Measurements from ENCODE around the gene CEP57L1. TPM values are rescaled to one million over a fixed set of nuclear protein-coding genes. Genes with fewer than 3 reads are reported as not detected.

Gene CEP57L1
- total RNA-seq, 1 experiment from 2014 or later, result 26.4 TPM

DNA sequence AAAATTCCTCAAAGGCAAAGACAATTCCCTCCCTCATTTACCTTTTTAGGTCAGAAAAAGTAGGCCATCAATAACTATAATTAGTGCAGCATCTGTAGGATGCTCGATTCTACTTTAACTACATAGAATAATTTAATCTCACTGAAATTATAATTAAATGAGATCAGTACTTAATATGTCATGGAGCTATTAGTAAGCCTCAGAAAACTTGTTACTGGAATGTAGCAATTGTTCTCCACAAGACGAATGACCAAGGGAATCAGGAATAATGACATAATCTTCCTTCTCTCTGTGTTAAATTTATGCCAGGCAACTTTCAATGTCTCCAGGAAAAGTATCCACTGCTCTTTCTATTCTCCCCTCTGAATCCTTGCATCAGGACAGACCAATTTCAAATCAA is 34.7 kb upstream of the CEP57L1 start:
- ChIA-PET CTCF (no interaction called here), POLR2A (ENCODE audit: unreplicated experiment) (interaction anchor here (0.6 to 0.7 kb wide), 2 partner anchors 90 to 280 kb away, joined by 3 read pairs; no protein-coding TSS in a partner anchor)
- no peak overlapping the region for H3K4me2 ChIP-seq (ENCODE audit: low read length)
- H3K36me3 ChIP-seq (ENCODE audit: low read depth, low read length), result no peaks in the 10 kb centered on the region
- no peak overlapping the region for H3K9ac ChIP-seq (ENCODE audit: low read length)
- peaks cover 4% of the 10 kb centered on the region; the same call in 1 of the 2 replicates for H3K4me1 ChIP-seq (ENCODE audit: insufficient read depth, low read length)
- DNase-seq (no peak), ATAC-seq (no peak)
- no peaks in the 10 kb centered on the region for H3K27me3 ChIP-seq (ENCODE audit: low read length)
- H3F3A ChIP-seq (ENCODE audit: low read length, unreplicated experiment), result no peaks in the 10 kb centered on the region
- no TSS peak for BruUV-seq (replicated peaks)
- no peaks in the 10 kb centered on the region for H3K9me2 ChIP-seq (replicated peaks; ENCODE audit: low read length)
- H3K79me2 ChIP-seq (ENCODE audit: low read length), result no peaks in the 10 kb centered on the region
- H3K4me3 ChIP-seq (ENCODE audit: low read length), result no peak overlapping the region
- no peaks in the 10 kb centered on the region for H3K9me3 ChIP-seq (ENCODE audit: low read length)
- intact Hi-C loops (cut with micrococcal nuclease), result no loop called here
- TF ChIP-seq, protein P1, sequence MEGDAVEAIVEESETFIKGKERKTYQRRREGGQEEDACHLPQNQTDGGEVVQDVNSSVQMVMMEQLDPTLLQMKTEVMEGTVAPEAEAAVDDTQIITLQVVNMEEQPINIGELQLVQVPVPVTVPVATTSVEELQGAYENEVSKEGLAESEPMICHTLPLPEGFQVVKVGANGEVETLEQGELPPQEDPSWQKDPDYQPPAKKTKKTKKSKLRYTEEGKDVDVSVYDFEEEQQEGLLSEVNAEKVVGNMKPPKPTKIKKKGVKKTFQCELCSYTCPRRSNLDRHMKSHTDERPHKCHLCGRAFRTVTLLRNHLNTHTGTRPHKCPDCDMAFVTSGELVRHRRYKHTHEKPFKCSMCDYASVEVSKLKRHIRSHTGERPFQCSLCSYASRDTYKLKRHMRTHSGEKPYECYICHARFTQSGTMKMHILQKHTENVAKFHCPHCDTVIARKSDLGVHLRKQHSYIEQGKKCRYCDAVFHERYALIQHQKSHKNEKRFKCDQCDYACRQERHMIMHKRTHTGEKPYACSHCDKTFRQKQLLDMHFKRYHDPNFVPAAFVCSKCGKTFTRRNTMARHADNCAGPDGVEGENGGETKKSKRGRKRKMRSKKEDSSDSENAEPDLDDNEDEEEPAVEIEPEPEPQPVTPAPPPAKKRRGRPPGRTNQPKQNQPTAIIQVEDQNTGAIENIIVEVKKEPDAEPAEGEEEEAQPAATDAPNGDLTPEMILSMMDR (conservative IDR thresholded peaks at IDR 0.05; ENCODE audit: low read depth, low read length), result no peak
- TF ChIP-seq EZH2phosphoT487 (IDR thresholded peaks at IDR 0.05; ENCODE audit: borderline replicate concordance, low read length) (no peak), EZH2 (IDR thresholded peaks at IDR 0.05; ENCODE audit: low read length, unreplicated experiment) (no peak)
- no peak overlapping the region for H2AFZ ChIP-seq (ENCODE audit: low read length)
- H4K20me1 ChIP-seq (ENCODE audit: low read length), result no peaks in the 10 kb centered on the region
- H3K27ac ChIP-seq (ENCODE audit: low read length), result no peak overlapping the region

DNA sequence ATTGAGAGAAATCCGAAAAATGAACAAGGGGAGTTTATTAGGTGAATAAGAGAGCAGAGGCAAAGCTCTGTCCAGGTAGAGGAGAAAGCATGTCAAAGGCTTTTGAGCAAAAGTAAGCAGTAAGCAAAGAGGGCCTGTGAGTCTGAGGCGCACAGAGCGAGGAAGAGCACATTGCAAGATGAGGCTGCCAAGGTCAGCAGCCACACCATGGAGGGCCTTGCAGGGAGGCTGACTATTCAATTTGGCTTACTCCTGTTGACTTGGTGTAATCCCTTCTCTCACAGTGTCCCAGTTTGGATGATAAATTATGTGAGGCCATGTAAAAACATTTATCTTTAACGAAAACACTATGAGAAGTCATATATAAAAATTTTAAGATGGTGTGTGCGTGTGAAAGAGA is 33.1 kb upstream of the CEP57L1 start:
- peaks cover 4% of the 10 kb centered on the region; the same call in 1 of the 2 replicates for H3K4me1 ChIP-seq (ENCODE audit: insufficient read depth, low read length)
- intact Hi-C loops (cut with micrococcal nuclease), result no loop called here
- ATAC-seq (no peak), DNase-seq (no peak)
- no peaks in the 10 kb centered on the region for H3K79me2 ChIP-seq (ENCODE audit: low read length)
- TF ChIP-seq, protein P1 (conservative IDR thresholded peaks at IDR 0.05; ENCODE audit: low read depth, low read length), result no peak
- TF ChIP-seq EZH2phosphoT487 (IDR thresholded peaks at IDR 0.05; ENCODE audit: borderline replicate concordance, low read length) (no peak), EZH2 (IDR thresholded peaks at IDR 0.05; ENCODE audit: low read length, unreplicated experiment) (no peak)
- ChIA-PET CTCF (no interaction called here), POLR2A (ENCODE audit: unreplicated experiment) (no interaction called here)
- H3F3A ChIP-seq (ENCODE audit: low read length, unreplicated experiment), result no peaks in the 10 kb centered on the region
- H3K4me3 ChIP-seq (ENCODE audit: low read length), result no peak overlapping the region
- no TSS peak for BruUV-seq (replicated peaks)
- H3K27me3 ChIP-seq (ENCODE audit: low read length), result no peaks in the 10 kb centered on the region
- H3K9ac ChIP-seq (ENCODE audit: low read length), result no peak overlapping the region
- no peaks in the 10 kb centered on the region for H4K20me1 ChIP-seq (ENCODE audit: low read length)
- no peak overlapping the region for H3K4me2 ChIP-seq (ENCODE audit: low read length)
- no peaks in the 10 kb centered on the region for H3K9me2 ChIP-seq (replicated peaks; ENCODE audit: low read length)
- no peaks in the 10 kb centered on the region for H3K9me3 ChIP-seq (ENCODE audit: low read length)
- no peaks in the 10 kb centered on the region for H3K36me3 ChIP-seq (ENCODE audit: low read depth, low read length)
- H2AFZ ChIP-seq (ENCODE audit: low read length), result no peak overlapping the region
- H3K27ac ChIP-seq (ENCODE audit: low read length), result no peak overlapping the region

DNA sequence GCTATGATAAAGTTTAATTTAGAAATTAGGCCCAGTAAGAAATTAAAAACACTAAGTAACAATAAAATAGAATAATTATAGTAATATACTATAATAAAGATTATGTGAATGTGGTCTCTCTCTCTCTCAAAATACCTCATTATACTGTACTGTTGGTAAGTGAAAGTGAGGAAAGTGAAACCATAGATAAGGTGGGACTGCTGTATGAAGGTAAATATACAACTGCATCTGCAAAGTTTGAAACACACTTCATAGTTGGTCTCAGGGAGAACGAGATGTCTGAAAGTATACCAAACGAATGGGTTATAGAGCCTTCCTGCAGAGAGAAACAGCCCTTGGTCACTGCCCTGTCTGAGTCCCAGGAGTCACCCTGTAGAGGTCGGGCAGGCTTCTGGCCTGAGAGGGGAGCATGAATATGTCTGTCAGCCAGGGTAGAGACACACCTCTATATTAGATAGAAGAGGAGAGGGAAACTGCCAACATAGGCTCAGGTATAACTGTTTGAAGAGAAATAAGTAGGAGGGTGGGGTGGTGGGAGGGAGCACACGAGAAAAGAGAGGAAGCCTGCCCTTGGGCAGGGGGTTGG is 32.4 kb upstream of the CEP57L1 start:
- Histone ChIP-seq H3K27me3 (ENCODE audit: low read length) (no peaks in the 10 kb centered on the region), H3K4me3 (ENCODE audit: low read length) (no peak overlapping the region), H2AFZ (ENCODE audit: low read length) (no peak overlapping the region), H3K4me1 (ENCODE audit: insufficient read depth, low read length) (peaks cover 4% of the 10 kb centered on the region; the same call in 1 of the 2 replicates), H3K4me2 (ENCODE audit: low read length) (no peak overlapping the region), H3K27ac (ENCODE audit: low read length) (no peak overlapping the region), H4K20me1 (ENCODE audit: low read length) (no peaks in the 10 kb centered on the region), H3F3A (ENCODE audit: low read length, unreplicated experiment) (no peaks in the 10 kb centered on the region), H3K9me2 (replicated peaks; ENCODE audit: low read length) (no peaks in the 10 kb centered on the region), H3K9ac (ENCODE audit: low read length) (no peak overlapping the region), H3K36me3 (ENCODE audit: low read depth, low read length) (no peaks in the 10 kb centered on the region), H3K9me3 (ENCODE audit: low read length) (no peaks in the 10 kb centered on the region), H3K79me2 (ENCODE audit: low read length) (no peaks in the 10 kb centered on the region)
- DNase-seq (no peak), ATAC-seq (no peak)
- intact Hi-C loops (cut with micrococcal nuclease), result no loop called here
- no TSS peak for BruUV-seq (replicated peaks)
- CTCF ChIA-PET, result no interaction called here
- TF ChIP-seq, protein P1 (conservative IDR thresholded peaks at IDR 0.05; ENCODE audit: low read depth, low read length), result no peak
- TF ChIP-seq EZH2 (IDR thresholded peaks at IDR 0.05; ENCODE audit: low read length, unreplicated experiment), result no peak
- POLR2A ChIA-PET (ENCODE audit: unreplicated experiment), result no interaction called here
